GM21825 (cell line): ENCODE data around the gene SCAPER.

Experiments used
- ATAC-seq: cut with Tn5 transposase; IDR thresholded peaks from one replicate; pipeline ENCODE4 v1.9.1; 2021; ENCODE audit warnings: mild to moderate bottlenecking, moderate library complexity; ENCODE audit not compliant: unreplicated experiment

The SCAPER gene

GRCh38 chr15:76342382-76343201 is 562.5 kb downstream of the SCAPER start:
- ATAC-seq: no peak

DNA sequence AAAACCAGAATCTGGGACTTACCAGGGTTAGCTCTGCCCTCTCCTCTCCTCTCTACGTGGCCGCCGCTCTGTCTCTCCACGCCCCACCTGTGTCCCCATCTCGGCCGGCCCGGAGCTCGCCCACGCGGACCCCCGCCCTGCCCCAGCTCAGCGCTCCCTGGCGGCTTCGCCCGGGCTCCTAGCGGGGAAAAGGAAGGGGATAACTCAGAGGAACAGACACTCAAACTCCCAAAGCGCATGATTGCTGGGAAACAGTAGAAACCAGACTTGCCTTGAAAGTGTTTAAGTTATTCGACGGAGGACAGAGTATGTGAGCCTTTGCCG is 563.1 kb downstream of the SCAPER start:
- ATAC-seq: no peak

DNA sequence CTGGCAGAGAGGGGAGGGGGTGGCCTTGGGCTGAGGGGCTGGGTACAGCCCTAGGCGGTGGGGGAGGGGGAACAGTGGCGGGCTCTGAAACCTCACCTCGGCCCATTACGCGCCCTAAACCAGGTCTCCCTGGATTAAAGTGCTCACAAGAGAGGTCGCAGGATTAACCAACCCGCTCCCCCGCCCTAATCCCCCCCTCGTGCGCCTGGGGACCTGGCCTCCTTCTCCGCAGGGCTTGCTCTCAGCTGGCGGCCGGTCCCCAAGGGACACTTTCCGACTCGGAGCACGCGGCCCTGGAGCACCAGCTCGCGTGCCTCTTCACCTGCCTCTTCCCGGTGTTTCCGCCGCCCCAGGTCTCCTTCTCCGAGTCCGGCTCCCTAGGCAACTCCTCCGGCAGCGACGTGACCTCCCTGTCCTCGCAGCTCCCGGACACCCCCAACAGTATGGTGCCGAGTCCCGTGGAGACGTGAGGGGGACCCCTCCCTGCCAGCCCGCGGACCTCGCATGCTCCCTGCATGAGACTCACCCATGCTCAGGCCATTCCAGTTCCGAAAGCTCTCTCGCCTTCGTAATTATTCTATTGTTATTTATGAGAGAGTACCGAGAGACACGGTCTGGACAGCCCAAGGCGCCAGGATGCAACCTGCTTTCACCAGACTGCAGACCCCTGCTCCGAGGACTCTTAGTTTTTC is 563.6 kb downstream of the SCAPER start:
- no peak for ATAC-seq

DNA sequence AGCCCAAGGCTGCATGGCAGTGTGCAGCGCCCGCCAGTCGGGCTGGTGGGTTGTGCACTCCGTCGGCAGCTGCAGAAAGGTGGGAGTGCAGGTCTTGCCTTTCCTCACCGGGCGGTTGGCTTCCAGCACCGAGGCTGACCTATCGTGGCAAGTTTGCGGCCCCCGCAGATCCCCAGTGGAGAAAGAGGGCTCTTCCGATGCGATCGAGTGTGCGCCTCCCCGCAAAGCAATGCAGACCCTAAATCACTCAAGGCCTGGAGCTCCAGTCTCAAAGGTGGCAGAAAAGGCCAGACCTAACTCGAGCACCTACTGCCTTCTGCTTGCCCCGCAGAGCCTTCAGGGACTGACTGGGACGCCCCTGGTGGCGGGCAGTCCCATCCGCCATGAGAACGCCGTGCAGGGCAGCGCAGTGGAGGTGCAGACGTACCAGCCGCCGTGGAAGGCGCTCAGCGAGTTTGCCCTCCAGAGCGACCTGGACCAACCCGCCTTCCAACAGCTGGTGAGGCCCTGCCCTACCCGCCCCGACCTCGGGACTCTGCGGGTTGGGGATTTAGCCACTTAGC is 564.3 kb downstream of the SCAPER start:
- no peak for ATAC-seq

DNA sequence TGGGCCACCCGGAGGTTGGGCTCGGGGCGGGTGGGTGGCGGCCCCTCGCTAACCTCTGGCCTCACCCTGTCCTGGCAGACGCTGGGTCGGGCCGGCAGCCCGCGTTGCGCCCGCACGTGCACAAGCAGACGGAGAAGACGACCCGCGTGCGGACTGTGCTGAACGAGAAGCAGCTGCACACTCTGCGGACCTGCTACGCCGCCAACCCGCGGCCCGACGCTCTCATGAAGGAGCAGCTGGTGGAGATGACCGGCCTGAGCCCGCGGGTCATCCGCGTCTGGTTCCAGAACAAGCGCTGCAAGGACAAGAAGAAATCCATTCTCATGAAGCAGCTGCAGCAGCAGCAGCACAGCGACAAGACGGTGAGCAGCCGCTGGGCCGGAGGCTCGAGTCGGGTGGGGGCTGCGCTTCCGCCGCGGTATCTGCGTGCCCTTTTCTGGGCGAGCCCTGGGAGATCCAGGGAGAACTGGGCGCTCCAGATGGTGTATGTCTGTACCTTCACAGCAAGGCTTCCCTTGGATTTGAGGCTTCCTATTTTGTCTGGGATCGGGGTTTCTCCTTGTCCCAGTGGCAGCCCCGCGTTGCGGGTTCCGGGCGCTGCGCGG is 564.8 kb downstream of the SCAPER start:
- no peak for ATAC-seq

GRCh38 chr15:76339305-76340197 is 565.6 kb downstream of the SCAPER start:
- ATAC-seq: no peak

DNA sequence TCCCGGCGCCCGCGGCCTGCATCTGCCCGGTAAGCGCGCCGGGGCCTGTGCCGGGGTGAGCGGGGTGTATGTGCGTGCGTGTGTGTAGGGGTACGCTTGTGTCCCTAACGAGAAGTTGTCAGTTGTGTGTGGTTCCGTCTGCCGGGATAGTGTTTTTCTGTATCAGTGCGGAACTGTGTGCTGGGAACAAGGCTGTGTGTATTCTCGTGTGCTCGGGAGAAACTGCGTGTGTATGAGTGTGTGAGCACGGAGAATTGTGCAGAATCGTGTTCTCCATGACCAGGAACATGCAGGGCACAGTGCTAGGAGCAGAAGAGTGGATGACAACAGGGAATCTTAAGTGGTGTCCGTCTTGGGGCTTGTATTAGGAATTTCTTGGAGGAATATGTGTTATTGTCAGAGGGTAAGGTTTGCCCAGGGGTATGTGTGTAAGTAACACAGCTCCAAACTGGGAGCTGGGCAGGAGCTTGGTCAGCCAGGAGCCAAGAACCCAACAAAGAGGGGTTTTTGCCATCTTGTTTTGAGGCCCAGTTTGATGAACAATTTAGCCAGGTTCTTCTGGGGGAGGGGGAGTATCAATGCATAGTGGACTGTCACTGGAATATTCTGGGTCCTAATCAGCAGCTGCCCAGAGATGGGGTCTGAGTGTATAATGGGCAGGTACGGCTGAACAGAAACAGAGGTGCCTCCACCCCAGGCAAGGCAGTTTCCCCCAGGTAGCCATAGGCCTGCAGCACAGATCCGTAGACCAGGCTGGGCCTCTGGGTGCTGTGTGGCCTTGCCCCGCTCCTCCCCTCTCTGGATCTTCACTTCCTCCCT is 566.4 kb downstream of the SCAPER start:
- ATAC-seq: no peak

DNA sequence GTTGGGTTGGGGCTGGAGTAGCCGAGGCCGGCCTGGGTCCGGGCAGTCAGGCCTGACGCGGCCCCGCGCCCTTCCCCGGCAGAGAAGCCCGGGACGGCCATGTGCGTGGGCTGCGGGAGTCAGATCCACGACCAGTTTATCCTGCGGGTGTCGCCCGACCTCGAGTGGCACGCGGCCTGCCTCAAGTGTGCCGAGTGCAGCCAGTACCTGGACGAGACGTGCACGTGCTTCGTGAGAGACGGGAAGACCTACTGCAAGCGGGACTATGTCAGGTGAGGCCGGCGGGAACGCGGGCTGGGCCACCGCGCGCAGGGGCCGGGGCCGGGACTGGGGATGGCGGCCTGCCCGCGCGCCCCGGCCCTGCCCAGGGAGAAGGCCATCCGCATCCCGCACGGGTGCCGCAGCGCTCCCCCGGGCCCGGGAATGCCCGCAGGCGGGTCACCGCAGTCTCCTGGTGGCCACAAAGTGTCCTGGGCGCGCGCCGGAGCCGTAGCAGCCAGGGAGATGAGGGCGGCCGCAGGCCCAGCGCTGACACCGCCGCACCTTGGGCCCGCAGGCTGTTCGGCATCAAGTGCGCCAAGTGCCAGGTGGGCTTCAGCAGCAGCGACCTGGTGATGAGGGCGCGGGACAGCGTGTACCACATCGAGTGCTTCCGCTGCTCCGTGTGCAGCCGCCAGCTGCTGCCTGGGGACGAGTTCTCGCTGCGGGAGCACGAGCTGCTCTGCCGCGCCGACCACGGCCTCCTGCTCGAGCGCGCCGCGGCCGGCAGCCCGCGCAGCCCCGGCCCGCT is 567.2 kb downstream of the SCAPER start:
- no peak for ATAC-seq

DNA sequence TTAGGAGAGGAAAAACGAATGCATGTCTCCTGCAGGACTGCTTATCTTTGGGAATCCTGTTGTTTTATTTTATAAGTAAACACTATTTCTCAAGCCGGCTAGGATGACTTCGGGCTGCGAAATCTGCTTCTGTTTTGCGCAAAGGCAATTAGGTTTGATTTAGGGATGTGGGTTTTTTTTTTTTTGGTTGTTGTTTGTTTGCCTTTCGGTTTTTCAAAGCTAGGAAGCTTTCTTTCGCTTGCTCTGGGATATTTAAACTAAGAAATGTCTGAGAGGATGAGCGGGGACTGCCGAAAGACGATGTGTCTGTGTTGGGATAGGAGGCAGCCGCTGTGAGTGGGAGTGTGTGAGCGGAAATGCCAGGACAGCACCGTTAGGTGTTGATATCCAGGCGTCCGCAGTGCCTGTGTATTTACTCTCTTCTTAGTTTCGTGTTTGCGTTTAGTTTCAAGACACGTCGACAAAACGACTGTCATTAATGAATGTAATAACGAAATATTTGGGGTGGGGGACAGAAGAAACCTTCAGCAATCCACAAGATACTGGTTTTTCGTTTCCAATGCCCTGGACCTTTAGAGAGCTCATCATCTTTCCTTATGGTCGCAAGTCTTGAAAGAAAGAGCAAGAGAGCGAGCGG is 568.0 kb downstream of the SCAPER start:
- ATAC-seq: no peak

DNA sequence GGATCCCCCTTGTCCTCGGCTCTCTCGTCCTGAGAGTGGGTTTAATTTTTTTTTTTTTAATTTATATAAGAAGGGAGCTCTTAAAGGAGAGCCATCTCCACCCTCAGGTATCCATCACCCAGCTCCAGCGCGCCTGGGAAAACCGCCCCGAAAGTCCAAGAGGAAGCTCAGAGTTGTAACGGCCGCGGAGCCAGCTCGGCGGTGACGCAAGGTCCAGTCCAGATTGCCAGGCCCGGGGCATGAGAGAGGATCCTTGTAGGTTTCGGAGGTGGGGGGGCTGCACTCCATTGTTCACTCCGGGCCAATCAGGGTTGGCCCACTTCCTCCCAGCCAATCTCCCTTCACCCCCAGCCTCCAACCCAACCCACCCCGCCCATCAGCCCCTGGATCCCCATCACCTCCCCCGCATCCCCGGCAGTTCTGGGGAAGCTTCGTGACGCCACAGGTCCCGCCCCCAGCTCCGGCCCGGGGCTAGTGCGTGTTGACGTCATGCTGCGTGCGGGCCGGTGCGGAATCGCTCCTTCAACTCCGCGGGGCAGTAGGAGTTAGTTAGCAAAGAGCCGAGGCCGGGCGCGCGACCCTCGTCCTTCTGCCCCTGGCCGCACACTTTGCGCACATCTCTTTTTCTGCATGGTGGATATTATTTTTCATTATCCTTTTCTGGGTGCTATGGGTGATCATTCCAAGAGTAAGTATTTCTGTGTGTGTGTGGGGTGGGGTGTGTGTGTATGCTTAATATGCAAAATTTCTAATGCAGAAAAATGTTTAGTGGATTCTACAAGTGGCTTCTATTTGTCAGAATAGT is 568.7 kb downstream of the SCAPER start, which contains the start of gene ISL2:
Gene ISL2, plus strand, starts transcription at position 520 of the 805 bp plus-strand sequence. Its CDS starts 111 bp downstream, at position 631.
- peak; percentile 45 for ATAC-seq

GRCh38 chr15:76335307-76336253 is 569.6 kb downstream of the SCAPER start:
- no peak for ATAC-seq

DNA sequence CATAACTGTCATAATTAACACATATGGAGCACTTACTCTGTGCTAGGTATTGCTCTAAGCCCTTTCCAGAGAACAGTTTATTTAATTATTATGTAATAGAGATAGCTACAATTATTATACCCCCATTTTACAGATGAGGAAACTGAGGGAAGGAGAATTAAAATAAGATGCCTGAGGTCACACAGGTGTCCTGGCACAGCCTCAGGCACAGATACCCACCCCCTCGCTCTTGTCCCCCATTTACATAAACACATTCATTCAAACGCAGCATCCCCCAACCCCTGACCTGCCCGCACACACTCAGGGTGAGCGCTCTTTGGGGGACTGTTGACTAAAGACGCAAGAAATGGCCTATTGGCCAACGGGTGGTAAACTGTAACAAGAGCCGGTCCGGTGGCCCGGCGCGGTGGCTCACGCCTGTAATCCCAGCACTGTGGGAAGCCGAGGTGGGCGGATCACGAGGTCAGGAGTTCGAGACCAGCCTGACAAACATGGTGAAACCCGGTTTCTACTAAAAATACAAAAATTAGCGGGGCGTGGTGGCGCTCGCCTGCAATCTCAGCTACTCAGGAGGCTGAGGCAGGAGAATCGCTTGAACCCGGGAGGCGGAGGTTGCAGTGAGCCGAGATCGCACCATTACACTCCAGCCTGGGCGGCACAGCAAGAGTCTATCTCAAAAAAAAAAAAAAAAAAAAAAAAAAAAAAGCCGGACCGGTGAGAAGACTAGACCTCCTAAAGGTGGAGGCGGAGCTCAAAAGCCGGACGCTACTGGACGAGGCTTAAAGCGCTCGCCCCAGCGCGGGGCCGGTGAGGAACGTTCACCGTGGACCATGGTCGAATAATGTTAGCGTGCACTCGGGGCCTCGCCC is 570.5 kb downstream of the SCAPER start:
- no peak for ATAC-seq

DNA sequence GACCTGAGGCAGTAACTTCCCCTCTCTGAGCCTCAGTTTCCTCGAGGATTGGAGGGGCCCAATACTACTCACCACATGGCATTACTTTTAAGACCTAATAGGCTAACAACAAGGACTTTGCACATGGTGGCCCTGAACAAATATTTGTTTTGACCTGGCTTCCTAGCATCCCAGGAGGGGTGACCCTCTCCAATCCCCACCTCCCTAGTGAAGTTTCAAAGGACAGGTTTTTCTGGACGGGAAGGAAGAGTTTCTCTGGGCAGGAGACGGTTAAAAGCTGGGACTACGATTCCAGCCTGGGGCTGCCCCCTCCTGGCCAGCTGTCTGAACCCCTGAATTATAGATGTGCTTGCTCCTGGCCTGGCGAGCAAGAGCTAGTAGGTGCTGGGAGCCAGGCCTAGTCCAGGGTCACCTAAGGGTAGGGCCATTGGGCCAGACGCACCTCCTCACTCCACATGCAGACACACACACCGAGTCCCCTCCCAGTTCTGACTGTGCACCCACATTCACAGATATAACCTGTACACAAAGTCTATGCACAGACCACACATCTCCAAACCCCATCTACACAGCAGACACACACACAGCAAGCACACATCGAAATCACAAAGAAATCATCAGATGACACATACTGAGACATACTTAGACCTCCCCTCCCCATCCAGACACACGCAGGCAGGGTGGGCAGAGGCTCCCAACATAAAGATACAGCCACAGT is 571.3 kb downstream of the SCAPER start:
- ATAC-seq: no peak

DNA sequence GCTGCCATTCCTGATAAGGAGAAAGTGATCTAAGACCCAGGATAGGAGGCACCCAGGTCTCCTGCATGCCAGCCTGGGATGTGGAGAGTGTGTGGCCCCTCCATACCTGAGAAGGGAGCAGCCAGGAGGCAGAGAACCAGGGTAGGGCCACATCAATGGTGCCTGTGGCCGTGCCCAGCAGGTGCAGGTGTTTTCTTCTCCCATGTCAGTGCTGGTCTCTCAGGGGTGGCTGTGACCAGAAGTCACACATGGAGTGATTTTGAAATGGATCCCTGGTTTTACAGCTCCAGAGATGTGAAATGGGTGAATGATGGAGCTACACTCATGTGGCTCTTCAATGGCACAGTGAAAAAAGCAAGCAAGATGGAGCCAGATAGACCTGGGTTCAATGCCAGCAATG is 571.8 kb downstream of the SCAPER start:
- ATAC-seq: no peak

GRCh38 chr15:76332796-76333195 is 572.3 kb downstream of the SCAPER start:
- ATAC-seq: no peak
